Breast epithelium (tissue), 3 donors: ENCODE measurements around the gene NINJ1.

ENCODE experiments used
- CTCF ChIP-seq, 3 donors: fragments of 450-650 bp; IDR thresholded peaks; one replicate each; pipeline ENCODE4 v1.5.1; 2016 to 2017; ENCODE audit warnings: antibody characterized with exemption in 3 of 3, mild to moderate bottlenecking in 3 of 3, moderate library complexity in 3 of 3
- POLR2A ChIP-seq: fragments of 450-650 bp; IDR thresholded peaks from one replicate; pipeline ENCODE4 v1.6.1; 2016; ENCODE audit warnings: antibody characterized with exemption, mild to moderate bottlenecking, moderate library complexity
- POLR2AphosphoS5 ChIP-seq, 3 donors: sonication (generic); formaldehyde crosslinking; IDR thresholded peaks; one replicate each; pipeline ENCODE4 v1.6.1; 2017; ENCODE audit warnings: antibody characterized with exemption in 3 of 3

- TF ChIP-seq CTCF (IDR thresholded peaks at IDR 0.05): no peak
- no peak for TF ChIP-seq POLR2A
- no peak for TF ChIP-seq POLR2AphosphoS5 (IDR thresholded peaks at IDR 0.05)
These were observed 41.6 kb downstream of the NINJ1 start for GRCh38 chr9:93092251-93092991.
